Stimulated activated CD8-positive, alpha-beta memory T cell treated with anti-CD3 and anti-CD28 coated beads, Interleukin-4, amount 100 ng/mL, for 1 hour (primary cell): ENCODE results near the gene TFDP1.

Experiments
- DNase-seq, 2 donors: peaks; one replicate each; pipeline ENCODE4 v3.0.0-alpha.2; 2020; ENCODE audit warnings: low read depth in 2 of 2, low spot score in 1 of 2

The TFDP1 gene

DNA sequence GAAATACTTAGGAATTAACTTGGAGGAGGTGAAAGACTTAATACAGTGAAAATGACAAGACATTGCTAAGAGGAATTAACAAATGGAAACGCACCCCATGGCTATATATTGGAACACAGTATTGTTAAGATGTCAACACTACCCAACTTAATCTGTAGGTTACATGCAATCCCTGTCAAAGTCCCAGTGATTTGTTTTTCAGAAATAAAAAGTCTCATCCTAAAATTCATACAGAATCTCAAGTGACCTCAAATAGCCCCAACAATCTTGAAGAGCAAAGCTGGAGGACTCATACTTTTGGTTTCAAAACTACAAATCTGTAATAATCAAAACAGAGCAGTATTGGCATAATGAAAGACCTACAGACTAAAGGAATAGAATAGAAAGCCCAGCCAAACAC, 60.2 kb downstream of the TFDP1 start:
- no peak for DNase-seq

DNA sequence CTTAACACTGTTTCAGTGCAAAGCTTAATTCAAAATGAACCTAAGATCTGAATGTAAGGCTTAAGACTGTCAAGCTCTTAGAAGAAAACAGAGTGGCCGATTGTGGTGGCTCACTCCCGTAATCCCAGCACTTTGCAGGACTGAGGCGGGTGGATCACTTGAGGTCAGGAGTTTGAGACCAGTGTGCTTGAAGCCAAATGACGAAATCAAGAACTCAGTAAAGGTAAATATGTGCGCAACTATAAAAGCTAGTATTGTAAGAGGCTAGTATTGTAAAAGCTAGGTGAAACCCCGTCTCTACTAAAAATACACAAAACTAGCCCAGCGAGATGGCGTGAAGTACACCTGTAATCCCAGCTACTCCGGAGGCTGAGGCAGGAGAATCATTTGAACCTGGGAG, 60.8 kb downstream of the TFDP1 start:
- no peak for DNase-seq

DNA sequence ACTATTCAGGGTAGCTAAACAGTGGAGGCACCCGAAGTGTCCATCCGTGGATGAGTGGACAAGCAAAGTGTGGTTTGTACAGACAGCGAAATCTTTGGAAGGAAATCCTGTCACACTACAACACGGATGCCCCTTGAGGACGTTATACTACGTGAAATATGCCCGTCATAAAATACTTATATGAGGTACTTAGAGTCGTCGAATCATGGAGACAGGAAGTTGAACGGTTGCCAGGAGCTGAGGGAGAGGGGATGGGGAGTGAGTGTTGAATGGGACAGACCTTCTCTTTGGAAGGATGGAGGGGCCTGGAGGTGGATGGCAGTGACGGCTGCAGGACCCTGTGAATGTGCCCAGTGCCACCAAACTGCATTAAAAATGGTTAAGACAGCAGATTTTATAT, 61.8 kb downstream of the TFDP1 start:
- no peak for DNase-seq

DNA sequence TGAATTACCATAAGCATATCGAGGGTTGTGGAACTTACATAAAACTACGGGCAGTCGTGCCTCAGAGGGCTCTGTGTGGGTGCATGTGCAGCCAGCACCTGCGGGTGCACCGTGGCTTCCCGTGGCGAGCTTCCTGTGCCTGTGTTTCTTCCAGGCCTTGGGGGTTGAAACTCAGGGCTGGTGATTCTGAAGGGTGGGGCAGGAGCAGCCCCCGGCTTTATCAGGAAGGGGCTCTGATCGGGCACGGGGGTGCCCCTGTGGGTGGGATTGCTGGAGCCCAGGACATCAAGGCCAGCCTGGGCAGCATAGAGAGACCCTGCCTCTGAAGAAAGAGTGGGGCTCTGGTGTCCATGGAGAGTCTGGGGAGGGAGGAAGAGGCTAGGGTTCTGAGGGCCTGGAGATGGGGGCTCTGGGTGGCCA, 62.4 kb downstream of the TFDP1 start:
- DNase-seq, result no peak

DNA sequence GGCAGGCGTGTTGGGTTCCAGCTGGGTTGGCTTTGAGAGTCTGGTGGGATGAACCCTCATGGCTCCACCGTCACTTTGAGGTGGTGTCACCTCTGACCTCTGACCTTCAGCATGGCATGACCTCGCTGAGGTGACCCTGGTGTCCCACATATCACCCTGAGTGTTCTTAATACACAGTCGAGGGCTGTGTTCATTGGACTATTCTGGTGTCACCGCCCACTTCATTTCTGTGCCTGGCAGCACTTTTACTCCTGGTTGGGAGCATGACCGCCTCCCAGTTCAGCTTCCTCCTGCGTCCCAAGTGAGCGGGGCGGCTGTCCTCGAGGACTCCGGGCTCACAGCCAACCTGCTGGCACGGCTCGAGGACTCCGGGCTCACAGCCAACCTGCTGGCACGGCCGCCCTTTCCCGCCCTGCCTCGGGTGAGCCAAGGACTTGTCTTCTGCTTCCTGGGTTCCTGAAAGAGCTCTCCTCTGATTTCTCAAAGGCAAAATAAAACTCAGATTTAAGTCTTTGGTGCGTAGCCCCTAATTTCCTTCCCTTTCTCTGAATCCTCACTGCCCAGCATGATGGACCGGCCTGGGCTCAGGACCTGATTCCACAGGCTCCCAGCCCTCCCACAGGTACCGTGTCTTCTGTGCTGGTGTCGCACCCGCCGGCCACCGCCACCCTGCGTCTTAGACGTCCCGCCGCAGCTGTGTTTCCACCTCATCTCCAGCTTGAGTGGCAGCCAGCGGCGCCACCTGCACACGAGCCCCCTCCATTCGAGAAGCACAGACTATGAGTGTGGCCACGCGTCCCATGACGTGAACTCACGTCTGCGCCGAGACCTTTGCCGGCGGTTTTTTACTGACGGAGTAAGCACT, 63.0 kb downstream of the TFDP1 start:
- no peak for DNase-seq

DNA sequence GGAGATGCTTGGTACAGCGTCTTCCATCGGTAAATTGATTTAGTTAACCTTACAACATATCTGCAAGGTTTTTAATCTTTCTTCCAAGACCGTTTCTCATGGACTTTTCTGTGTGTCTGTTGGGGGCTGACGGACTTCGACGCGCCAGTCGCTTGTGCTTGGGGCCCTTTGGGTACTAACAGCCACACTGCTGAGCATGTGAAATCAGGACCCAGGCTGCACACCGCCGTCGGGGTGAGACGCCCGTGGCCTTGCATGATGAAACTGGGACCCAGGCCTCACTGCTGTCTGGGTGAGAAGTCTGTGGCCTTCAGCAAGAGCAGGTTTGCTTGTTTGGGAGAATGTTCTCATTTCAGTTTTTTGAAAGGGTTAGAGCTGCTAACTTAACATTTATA, 63.7 kb downstream of the TFDP1 start:
- DNase-seq, result no peak

DNA sequence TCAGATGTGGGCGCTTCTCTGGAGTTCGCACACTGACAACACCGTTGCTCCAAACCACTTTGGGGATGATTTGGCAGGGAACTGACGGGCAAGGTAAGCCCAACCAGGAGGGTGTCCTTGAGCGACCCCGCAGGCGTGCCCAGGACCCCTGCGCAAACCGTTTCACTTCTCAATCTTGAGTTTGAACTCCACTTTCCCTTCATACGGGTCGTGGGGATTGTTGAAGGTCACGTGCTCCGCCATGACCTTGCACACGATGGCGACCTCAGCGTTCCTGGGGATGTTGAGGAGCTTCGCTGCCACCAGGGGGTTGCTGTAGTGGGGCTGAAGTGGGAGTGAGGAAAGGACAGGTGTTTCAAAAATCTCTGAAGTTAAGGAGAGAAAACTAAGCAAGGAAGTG, 64.7 kb downstream of the TFDP1 start:
- no peak for DNase-seq

DNA sequence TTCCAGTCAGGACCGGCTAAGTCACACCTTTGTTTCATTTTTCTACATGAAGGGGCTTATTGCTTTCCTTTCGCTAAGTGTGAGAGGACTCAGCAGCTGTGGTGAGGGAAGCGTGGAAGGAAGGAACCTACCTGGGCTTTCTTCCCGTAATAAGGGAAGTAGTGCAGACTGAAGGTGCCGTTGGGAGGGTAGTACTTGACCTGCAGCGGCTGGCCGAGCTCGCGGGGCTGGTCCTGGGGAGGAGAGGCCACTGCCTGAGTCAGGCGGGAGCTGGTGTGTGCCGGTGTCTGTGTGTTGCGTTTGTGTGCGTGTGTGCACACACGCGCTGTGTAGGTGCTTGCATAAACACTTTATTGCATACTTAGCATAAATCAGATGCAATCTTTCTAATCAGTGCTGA, 65.7 kb downstream of the TFDP1 start:
- no peak for DNase-seq

DNA sequence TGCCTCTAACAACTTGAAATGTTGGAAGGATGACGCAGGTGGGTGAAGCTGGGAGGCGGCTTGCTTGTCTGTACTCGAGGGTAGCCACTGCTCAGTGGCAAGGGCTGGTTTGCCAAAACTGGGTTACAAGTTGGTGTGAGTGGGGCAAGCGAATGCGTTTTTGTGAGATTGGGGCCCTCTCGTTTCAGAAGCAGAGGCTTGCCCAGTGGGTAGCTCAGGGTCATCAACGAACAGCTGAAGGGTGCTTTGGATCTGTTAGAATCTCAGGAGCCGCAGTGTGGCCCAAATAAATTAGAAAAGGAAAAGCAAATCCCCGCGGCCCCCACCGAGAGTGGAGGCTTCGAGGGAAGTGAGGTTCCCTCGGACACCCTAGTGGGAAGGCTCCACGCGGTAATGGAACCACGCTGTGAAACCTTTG, 66.2 kb downstream of the TFDP1 start:
- no peak for DNase-seq

DNA sequence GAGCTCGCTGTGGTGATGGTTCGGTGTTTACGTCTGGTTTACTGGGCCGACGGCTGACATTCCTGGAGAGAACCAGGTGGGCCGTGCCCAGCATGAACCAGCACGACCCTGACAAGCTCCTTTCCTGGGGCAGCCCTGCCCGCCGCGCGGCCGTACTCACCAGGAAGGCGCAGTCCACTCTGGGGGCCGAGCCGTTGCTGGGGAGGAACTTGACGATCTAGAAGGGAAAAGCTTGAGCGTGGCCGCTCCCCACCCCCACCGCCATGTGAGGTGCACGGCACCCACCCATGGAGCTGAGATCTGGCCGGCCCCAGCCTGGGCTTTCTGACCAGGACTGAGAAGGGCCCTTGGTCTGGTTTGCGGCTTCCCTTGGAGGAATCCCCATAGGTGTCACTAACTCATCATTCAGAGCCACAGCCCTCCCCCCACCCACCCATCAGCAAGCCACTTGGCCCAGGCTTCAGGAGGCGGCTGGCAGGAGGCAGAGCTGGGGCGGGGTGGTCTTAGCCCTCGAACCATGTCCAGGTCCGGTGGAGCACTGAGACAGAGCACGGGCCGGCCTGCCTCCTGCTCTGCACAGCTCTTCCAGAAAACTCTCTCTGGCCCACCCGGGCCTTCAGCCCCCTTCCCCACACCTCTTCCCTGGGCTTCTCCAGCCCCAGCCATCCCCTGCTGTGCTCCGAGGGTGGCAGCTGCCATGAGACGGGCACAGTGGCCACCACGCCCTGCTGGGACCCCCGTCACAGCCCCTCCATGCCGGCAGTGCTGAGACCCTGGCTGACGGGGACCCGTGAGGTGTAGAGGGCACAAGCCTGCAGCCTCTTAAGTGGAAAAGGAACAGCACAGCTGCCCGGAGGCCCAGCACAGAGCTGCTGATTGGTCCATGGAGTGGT, 67.2 kb downstream of the TFDP1 start:
- no peak for DNase-seq

DNA sequence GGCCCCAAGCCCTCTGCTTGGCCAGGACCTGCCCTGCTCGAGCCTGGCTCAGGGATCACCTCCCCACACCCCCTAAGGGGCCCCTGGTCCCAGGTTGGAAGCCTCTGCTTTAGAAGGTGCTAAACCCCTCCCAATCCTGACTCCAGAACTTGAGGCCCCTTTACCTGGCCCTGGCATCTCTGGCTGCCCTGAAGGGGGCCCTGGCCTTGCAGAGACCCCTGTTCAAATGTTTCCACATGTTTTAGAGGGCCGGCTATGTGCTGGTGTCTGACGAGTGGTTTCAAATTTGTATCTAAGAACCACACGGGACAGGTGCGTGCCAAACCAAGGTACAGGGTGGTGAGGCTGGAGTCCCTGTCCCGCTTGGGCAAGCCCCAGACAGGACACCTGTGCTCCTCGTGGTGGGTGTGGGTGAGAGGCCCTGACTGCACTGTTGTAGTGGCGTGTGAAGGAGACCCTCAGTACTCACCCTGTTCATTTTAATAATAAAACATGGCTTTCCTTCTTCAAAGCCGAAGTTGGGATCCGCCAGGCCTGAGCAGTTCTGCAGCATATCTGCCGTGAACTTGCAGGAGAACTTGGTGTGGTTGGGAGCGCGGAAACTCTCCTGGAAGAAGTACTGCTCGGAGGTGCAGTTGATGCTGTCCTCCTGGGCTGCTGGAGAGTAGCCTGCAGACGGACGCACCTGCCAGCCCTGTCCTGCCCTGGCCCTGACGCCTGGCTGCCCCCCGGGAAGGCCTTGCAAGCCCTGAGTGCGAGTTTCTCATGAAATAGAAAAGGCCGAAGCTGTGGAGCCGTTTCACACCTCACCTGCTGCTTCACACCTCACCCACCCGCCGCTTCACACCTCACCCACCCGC, 68.1 kb downstream of the TFDP1 start:
- no peak for DNase-seq

DNA sequence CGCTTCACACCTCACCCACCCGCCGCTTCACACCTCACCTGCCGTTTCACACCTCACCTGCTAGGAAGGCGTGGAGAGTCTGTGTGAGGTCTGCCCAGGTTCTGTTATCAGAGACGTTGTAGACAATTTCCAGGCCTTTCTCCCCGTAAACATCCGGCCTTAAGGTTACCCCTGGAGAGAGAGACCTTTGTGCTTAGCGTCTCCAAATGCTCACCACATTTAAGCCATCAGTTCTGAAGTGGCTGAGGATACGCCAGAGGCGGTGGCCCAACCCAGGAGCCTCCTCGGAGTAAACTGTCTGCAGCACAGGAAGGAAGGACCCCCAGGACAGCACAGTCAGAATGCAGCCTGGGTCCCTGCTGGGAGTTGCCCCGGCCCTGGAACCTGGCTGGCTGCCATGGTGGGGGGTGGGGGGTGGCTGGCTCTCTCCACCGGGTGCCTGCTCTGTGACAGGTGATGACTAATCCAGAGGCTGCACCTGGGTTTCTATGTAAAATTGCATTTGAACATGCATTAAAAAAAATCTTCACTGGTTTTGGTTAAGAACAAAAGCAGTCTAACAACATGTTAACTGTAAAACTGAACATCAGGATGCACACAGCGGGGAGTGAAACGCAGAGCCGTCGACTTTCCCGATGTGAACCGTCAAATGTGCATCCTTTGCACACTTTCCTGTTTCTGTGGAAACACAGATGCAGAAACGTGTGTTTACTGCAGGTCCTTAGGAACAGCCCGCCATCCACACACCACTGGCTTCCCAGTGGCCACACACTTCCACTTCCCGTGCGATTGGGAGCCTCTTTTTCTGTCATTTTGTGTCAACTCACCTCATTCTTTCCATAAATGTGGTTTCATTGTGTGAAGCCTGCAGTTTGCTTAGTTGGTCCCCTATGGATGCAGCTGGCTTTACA, 69.0 kb downstream of the TFDP1 start:
- DNase-seq, result no peak

DNA sequence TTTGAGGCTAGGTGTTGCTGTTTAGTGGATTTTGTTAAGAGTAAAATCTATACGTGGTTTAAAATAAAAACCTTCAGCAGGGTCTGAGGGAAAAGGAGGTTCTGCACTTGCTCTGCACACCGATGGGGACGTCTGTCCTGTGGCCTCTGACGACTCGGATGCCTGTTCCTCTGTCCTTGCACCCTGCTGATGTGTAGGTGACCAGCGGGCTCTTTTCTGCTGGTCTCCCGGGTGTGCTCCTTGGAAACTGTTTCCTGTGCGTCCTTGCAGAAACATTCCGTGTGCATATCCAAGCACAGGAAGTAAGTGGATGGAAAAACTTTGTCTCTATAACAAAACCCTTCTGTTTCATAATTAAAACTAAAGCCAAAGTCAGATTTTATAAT, 69.6 kb downstream of the TFDP1 start:
- no peak for DNase-seq

DNA sequence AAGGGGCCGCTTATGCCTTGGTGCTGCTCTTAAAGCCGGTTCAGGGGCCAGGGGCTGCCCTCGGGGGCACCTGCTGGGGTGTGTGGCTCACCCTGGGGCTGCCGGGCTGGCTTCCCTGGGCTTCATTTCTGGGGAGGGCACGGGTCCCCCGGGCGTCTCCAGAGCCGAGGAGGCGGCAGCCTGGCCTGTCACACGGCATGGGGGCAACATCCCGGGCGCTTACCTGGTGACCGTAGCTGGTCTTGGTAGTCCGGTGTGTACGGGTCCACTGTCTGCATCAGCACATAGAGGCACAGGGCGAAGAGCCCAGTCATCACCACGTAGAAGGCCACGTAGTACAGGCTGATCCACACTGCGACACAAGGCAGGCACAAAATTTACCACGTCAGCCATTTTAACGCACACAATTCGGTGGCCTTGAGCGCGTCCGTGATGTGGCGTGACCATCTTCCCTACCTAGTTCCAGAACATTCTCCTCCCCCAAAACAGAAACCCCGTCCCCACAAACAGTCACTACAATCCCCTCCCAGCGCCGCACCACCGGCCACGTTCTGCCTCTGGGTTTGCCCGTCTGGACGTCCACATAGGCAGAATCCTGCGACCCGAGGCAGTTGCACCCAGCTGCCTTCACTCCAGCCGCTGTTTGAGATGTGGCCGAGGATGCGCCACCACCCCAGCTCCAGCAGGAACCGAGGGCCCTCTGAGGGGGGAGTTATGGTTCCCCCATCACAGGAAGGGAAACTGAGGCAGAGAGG, 70.2 kb downstream of the TFDP1 start:
- no peak for DNase-seq

DNA sequence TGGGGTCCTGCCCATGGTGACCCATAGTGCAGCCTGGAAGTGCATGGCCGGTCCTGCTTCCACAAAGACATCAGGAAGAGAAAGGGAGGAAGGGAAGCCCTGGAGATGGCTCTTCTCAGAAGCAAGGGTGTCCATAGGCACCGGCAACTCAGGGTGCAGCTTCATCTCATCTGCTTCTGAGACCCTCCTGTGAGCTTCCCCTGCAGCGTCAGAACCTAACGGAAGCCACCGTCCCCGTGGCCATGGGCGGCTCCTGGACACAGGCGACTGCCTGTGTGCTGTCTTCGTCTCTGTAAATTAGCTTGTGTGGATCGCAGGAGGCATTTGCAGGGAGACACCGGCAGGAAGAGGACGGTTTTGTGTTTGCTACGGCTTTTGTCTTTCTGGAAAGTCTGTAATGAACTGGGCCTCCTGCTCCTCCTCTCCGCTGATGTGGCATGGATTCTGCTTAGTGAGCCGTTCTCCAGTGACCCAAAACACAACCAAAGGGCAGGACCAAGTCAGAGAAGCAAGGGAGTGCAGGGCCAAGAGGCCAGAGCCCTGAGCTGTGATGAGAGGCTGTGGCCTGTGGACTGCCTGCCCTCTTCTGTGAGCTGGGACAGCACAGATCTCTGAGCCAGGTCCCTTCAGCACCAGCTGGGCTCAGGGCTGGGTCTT, 70.9 kb downstream of the TFDP1 start:
- no peak for DNase-seq

DNA sequence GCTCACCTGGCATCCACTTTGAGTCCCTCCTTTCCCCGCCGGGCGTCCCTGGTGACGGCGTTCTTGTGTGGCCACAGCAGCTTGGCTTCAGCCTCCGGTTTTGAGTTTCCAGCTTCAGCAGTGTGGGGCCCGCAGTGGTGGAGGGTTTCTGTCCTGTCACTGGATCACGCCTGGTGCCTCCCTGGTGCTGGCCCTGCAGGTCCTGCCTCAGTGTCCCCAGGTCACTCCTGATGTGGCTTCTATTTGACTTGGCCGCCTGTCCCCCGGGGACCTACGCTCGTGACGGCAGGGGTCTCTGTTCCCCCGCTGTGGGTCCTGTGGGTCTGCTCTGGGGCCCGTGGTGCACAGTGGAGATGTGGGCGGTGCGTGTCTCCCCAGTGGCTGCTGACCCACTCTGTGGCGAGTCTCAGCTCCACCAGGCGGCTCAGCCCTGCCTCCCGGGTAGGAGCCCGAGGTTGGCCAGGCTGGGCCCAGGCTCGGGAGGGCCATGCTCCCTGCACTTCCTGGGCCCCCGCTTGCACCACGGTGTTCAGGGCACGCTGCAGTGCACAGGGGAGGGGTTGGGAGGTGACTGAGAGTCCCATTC, 71.5 kb downstream of the TFDP1 start:
- DNase-seq, result no peak

DNA sequence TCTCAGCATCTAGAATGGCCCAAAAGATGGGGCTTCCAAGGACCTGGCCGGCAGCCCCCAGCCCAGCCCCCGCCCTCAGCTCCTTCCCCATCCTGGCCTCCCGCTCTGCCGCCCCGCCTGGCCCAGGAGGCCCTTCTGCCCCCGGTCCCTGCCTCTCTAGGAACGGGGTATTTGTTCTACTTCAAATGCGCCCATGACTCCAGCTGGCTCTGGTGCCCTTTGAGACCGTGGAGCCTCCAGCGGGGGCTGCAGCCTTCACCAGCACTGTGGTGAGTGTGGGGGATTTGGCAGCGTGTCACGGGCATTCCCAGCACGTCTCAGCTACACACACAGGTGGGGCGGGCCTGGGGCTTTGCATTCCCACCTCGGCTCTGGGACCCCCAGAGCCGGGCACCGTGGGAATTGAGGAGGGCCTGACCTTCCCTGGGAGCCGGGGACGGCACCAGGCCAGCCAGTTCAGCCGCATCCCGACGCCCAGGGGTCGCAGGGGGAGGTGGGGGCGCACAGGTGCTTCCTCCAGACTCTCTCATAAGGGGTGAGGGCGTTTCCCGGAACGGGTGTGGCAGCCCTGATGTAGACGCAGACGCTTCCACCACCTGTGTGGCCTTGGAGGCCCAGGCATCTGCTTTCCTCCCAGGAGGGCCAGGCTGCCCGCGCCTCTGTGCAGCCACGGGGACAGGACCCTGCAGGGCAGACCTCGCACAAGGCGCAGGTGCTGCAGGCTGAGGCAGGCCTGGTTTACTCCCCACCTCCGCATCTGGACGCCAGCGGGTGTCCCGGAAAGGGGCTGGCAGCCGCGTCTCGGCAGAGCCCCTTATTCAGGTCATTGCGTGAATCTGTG, 72.5 kb downstream of the TFDP1 start:
- no peak for DNase-seq
